ENCODE measurements around the gene OBP2A. TPM values are rescaled to one million over a fixed set of nuclear protein-coding genes. Genes with fewer than 3 reads are reported as not detected.

OBP2A gene
- total and polyA plus RNA-seq, 12 donors, result not detected

GRCh38 chr9:135502873-135503321 lies 43.0 kb upstream of the OBP2A start:
- intact Hi-C loops (cut with DNase I), result no loop called here

GRCh38 chr9:135503371-135504261 lies 42.3 kb upstream of the OBP2A start:
- intact Hi-C loops (cut with DNase I), result no loop called here
- DNase-seq (peak in 1 of 2 donors; percentile 10), ATAC-seq (no peak)
- WGBS, 2 donors, result 89 to 90% methylated on average over 41 of the region's 41 CpGs
- Histone ChIP-seq H3K27ac (no peak overlapping the region), H3K9me3 (peaks cover 0 to 5% (median 0%) of the 10 kb centered on the region in 11 donors), H3K27me3 (no peaks in the 10 kb centered on the region), H3K36me3 (peaks cover 0 to 36% (median 10%) of the 10 kb centered on the region in 9 donors), H3K4me3 (no peak overlapping the region), H3K4me1 (peaks cover 11 to 35% (median 24%) of the 10 kb centered on the region in 9 donors)
- TF ChIP-seq CTCF (IDR thresholded peaks at IDR 0.05), result no peak

More at GRCh38 chr9:135502873-135503321, 43.0 kb upstream of the OBP2A start:
- H3K36me3 ChIP-seq, result peaks cover 0 to 36% (median 10%) of the 10 kb centered on the region in 9 donors
- no peak for TF ChIP-seq CTCF (IDR thresholded peaks at IDR 0.05)
- H3K4me1 ChIP-seq, result peaks cover 11 to 35% (median 24%) of the 10 kb centered on the region in 9 donors
- H3K4me3 ChIP-seq, result no peak overlapping the region
- ATAC-seq, result no peak
- no peak overlapping the region for H3K27ac ChIP-seq
- 86 to 92% methylated on average over 16 of the region's 16 CpGs for WGBS, 2 donors
- peak in 1 of 2 donors; percentile 7 for DNase-seq
- no peaks in the 10 kb centered on the region for H3K27me3 ChIP-seq
- H3K9me3 ChIP-seq, result no peaks in the 10 kb centered on the region

GRCh38 chr9:135504262-135505243 lies 41.4 kb upstream of the OBP2A start:
- Histone ChIP-seq H3K27me3 (no peaks in the 10 kb centered on the region), H3K27ac (no peak overlapping the region), H3K4me3 (no peak overlapping the region), H3K36me3 (peaks cover 0 to 36% (median 10%) of the 10 kb centered on the region in 9 donors), H3K9me3 (peaks cover 0 to 14% (median 8%) of the 10 kb centered on the region in 11 donors), H3K4me1 (peaks cover 10 to 30% (median 18%) of the 10 kb centered on the region in 9 donors)
- DNase-seq (peak; percentile 32 to 57), ATAC-seq (no peak)
- peak; percentile 37 to 79 (median 69) for TF ChIP-seq CTCF (IDR thresholded peaks at IDR 0.05)
- 69 to 73% methylated on average over 21 of the region's 21 CpGs for WGBS, 2 donors
- intact Hi-C loops (cut with DNase I), result no loop called here
